A673 (cell line): ENCODE data around the gene MLF2. TPM values are rescaled to one million over a fixed set of nuclear protein-coding genes. Genes with fewer than 3 reads are reported as not detected.
A peak's percentile ranks its signal among the peaks of the same experiment; 100 is the strongest.

ENCODE experiments used
- BruUV-seq: library from RNA; stranded (reverse); fragments of 400-500 nt; replicated peaks from 2 replicates; lab custom pipeline; 2021; lab: Mats Ljungman, UMichigan
- CTCF ChIA-PET: fragments of 300-600 bp; sonication (Branson Sonifier 250); formaldehyde crosslinking; loops from one replicate; lab custom pipeline; 2022; ENCODE audit warnings: antibody characterized with exemption; lab: Charles Lee
- POLR2A ChIA-PET: fragments of 300-600 bp; sonication (Branson Sonifier 250); formaldehyde crosslinking; loops from one replicate; lab custom pipeline; 2022; ENCODE audit warnings: antibody characterized with exemption; ENCODE audit not compliant: low non-redundant PET; lab: Charles Lee
- DNase-seq: peaks from one replicate; pipeline ENCODE4 v3.0.0-alpha.2; 2015; ENCODE audit warnings: low spot score
- H3K27ac ChIP-seq: fragments of 200-600 bp; sonication (generic); 2 replicates; pipeline ENCODE4 v1.5.1; 2016; ENCODE audit warnings: mixed run types, low read depth, mild to moderate bottlenecking, mixed read lengths, antibody characterized with exemption, low read length; ENCODE audit not compliant: poor library complexity, severe bottlenecking
- H3K27me3 ChIP-seq: fragments of 200-600 bp; sonication (generic); replicated peaks from 2 replicates; pipeline ENCODE4 v1.6.1; 2017; ENCODE audit warnings: mixed run types, low read depth, mild to moderate bottlenecking, mixed read lengths, antibody characterized with exemption, low read length; ENCODE audit not compliant: insufficient read depth, poor library complexity
- H3K36me3 ChIP-seq: fragments of 200-600 bp; sonication (generic); 2 replicates; pipeline ENCODE4 v1.6.1; 2016; ENCODE audit warnings: mixed run types, mild to moderate bottlenecking, mixed read lengths, antibody characterized with exemption, low read length; ENCODE audit not compliant: insufficient read depth, poor library complexity, severe bottlenecking
- H3K4me1 ChIP-seq: fragments of 200-600 bp; sonication (generic); 2 replicates; pipeline ENCODE4 v1.6.1; 2017; ENCODE audit warnings: mixed run types, mild to moderate bottlenecking, mixed read lengths, antibody characterized with exemption, low read length; ENCODE audit not compliant: insufficient read depth, poor library complexity, severe bottlenecking
- H3K4me3 ChIP-seq: fragments of 200-600 bp; sonication (generic); 2 replicates; pipeline ENCODE4 v1.5.1; 2016; ENCODE audit warnings: low read depth, mixed run types, mild to moderate bottlenecking, mixed read lengths, low read length; ENCODE audit not compliant: poor library complexity, severe bottlenecking
- H3K9me3 ChIP-seq: fragments of 200-600 bp; sonication (generic); 2 replicates; pipeline ENCODE4 v1.6.1; 2016; ENCODE audit warnings: mixed run types, low read depth, mild to moderate bottlenecking, mixed read lengths, antibody characterized with exemption, low read length; ENCODE audit not compliant: poor library complexity, severe bottlenecking
- CTCF ChIP-seq: fragments of 300-800, 200-600 bp; sonication (generic); conservative IDR thresholded peaks from 2 replicates; pipeline ENCODE4 v1.5.1; 2017; ENCODE audit warnings: low read depth, mild to moderate bottlenecking, antibody characterized with exemption, low read length, moderate library complexity, mixed read lengths
- EZH2 ChIP-seq: fragments of 200-600 bp; sonication (generic); IDR thresholded peaks from 2 replicates; pipeline ENCODE4 v1.6.1; 2017; ENCODE audit warnings: borderline replicate concordance, low read depth, mild to moderate bottlenecking, mixed read lengths, antibody characterized with exemption, low read length; ENCODE audit not compliant: poor library complexity, severe bottlenecking
- intact Hi-C: fragments of 100-400 bp; cut with micrococcal nuclease; formaldehyde crosslinking; loops from one replicate; pipeline ENCODE4 v1.10.0; 2022; ENCODE audit not compliant: unreplicated experiment
- total RNA-seq: library from RNA; stranded (reverse); gene quantifications from 2 replicates; pipeline ENCODE4 v1.2.3, GENCODE V29; 2021

Gene MLF2
- total RNA-seq, 1 experiment from 2014 or later: 242 TPM

DNA sequence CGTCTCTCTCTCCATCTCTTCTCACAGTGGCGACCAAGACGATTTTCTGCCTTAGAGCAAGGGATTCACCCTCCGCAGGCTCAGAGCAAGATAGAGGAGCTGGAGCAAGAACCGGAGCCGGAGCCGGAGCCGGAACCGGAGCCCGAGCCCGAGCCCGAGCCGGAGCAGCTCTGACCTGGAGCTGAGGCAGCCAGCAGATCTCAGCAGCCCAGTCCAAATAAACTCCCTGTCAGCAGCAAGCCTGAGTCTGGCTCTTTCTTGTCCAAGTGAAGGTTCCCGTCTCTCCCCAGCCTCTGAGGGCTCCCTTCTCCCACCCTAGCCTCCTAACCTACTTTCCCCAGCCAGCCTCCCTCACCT is 25.3 kb upstream of the MLF2 start:
- H3K4me3 ChIP-seq: no peak overlapping the region
- no peaks in the 10 kb centered on the region for H3K27me3 ChIP-seq
- intact Hi-C loops: loop anchor here (5.0 kb wide), 2 partner anchors 41 to 161 kb away; no protein-coding TSS in a partner anchor
- ChIA-PET CTCF (interaction anchor here (1.0 to 1.1 kb wide), 4 partner anchors 11 to 25 kb away, joined by 3 to 12 read pairs (median 5); partner anchors contain the start of genes MLF2 and PTMS), POLR2A (interaction anchor here (0.6 kb wide), 2 partner anchors 12 to 859 kb away, joined by 4 read pairs; partner anchors contain the start of gene PTMS)
- peak; percentile 51 for DNase-seq
- H3K4me1 ChIP-seq: peaks cover 8% of the 10 kb centered on the region
- TF ChIP-seq CTCF (no peak), EZH2 (no peak)
- H3K27ac ChIP-seq: peak overlapping the region; percentile 29
- H3K36me3 ChIP-seq: peaks cover 26% of the 10 kb centered on the region
- BruUV-seq: no TSS peak
- no peaks in the 10 kb centered on the region for H3K9me3 ChIP-seq

- POLR2A ChIA-PET: no interaction called here
- BruUV-seq: no TSS peak
- CTCF ChIA-PET: interaction anchor here (1.0 to 1.1 kb wide), 2 partner anchors 10 to 12 kb away, joined by 3 to 4 read pairs; partner anchors contain the start of gene PTMS
Measured at GRCh38 chr12:6777386-6777785, 24.4 kb upstream of the MLF2 start.

More at GRCh38 chr12:6777386-6777785, 24.4 kb upstream of the MLF2 start:
- peaks cover 26% of the 10 kb centered on the region for H3K36me3 ChIP-seq
- H3K27me3 ChIP-seq: no peaks in the 10 kb centered on the region
- peaks cover 8% of the 10 kb centered on the region for H3K4me1 ChIP-seq
- no peaks in the 10 kb centered on the region for H3K9me3 ChIP-seq
- DNase-seq: no peak
- H3K27ac ChIP-seq: no peak overlapping the region
- intact Hi-C loops: loop anchor here (5.0 kb wide), 2 partner anchors 40 to 160 kb away; no protein-coding TSS in a partner anchor
- H3K4me3 ChIP-seq: no peak overlapping the region
- TF ChIP-seq EZH2 (no peak), CTCF (no peak)
